Activated naive CD4-positive, alpha-beta T cell treated with anti-CD3 and anti-CD28 coated beads, Interleukin-2, amount 50 U/mL, for 72 hours (primary cell): ENCODE measurements around the gene RC3H2. TPM values are rescaled to one million over a fixed set of nuclear protein-coding genes. Genes with fewer than 3 reads are reported as not detected.
"Not testable (repeated sequence)": the region's sequence is repeated elsewhere in the genome, so short reads cannot be mapped to it uniquely, and the experiment has no call there.

Source experiments
- ATAC-seq, 2 donors: fragments of 150-1000 bp; cut with Tn5 transposase; 2 replicates each; pipeline ENCODE4 v1.10.0; 2021; ENCODE audit warnings: mild to moderate bottlenecking in 2 of 2, moderate library complexity in 2 of 2
- DNase-seq, 2 donors: peaks; one replicate each; pipeline ENCODE4 v3.0.0; 2021 to 2022; ENCODE audit warnings: low spot score in 2 of 2
- H3K27ac Mint-ChIP-seq, 2 donors: one replicate each; pipeline ENCODE4 v1.8.0; 2022; ENCODE audit warnings: mild to moderate bottlenecking in 2 of 2, mixed read lengths in 2 of 2
- H3K36me3 Mint-ChIP-seq, 2 donors: one replicate each; pipeline ENCODE4 v1.8.0; 2022; ENCODE audit warnings: mixed read lengths in 2 of 2
- H3K9me3 Mint-ChIP-seq, 2 donors: one replicate each; pipeline ENCODE4 v1.8.0; 2022; ENCODE audit warnings: mixed read lengths in 2 of 2
- total RNA-seq, 2 donors: library from RNA; stranded (reverse); gene quantifications; one replicate each; pipeline ENCODE4 v1.2.3, GENCODE V29; 2022

RC3H2 gene
- total RNA-seq, 2 donors from 2014 or later: 30.5 to 38.6 TPM

DNA sequence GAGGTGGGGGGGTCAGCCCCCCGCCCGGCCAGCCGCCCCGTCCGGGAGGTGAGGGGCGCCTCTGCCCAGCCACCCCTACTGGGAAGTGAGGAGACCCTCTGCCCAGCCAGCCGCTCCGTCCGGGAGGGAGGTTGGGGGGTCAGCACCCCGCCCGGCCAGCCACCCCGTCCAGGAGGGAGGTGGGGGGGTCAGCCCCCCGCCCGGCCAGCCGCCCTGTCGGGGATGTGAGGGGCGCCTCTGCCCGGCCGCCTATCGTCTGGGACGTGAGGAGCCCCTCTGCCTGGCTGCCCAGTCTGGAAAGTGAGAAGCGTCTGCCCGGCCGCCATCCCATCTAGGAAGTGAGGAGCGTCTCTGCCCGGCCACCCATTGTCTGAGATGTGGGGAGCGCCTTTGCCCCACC is 37.9 kb downstream of the RC3H2 start:
- not testable (repeated sequence) for H3K36me3 Mint-ChIP-seq, H3K9me3 Mint-ChIP-seq, ATAC-seq

DNA sequence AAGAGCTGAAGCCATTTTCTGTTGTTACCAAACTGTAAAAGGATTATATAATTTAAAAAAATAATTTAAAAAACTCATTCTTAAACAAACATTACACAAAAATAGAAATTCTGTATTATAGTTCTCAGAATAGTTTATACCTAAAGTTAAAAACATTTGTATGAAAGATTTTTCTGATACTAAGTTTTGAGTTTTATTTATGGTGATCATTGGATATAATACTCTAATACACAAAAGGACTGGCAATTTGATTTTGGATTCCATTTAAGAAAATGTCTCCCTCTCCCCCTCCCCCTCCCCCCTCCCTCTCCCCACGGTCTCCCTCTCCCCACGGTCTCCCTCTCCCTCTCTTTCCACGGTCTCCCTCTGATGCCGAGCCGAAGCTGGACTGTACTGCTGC is 39.1 kb downstream of the RC3H2 start:
- ATAC-seq (no peak), DNase-seq (no peak)
- Mint-ChIP-seq H3K36me3 (peaks cover 0 to 7% of the 10 kb centered on the region in 2 donors), H3K27ac (no peak overlapping the region), H3K9me3 (no peaks in the 10 kb centered on the region)

More for the DNA sequence above, 37.9 kb downstream of the RC3H2 start:
- H3K27ac Mint-ChIP-seq, DNase-seq: not testable (repeated sequence)

- ATAC-seq (no peak), DNase-seq (no peak)
- Mint-ChIP-seq H3K36me3 (peaks cover 0 to 7% of the 10 kb centered on the region in 2 donors), H3K27ac (no peak overlapping the region), H3K9me3 (no peaks in the 10 kb centered on the region)
Measured at GRCh38 chr9:122865300-122865699, 39.9 kb downstream of the RC3H2 start.

DNA sequence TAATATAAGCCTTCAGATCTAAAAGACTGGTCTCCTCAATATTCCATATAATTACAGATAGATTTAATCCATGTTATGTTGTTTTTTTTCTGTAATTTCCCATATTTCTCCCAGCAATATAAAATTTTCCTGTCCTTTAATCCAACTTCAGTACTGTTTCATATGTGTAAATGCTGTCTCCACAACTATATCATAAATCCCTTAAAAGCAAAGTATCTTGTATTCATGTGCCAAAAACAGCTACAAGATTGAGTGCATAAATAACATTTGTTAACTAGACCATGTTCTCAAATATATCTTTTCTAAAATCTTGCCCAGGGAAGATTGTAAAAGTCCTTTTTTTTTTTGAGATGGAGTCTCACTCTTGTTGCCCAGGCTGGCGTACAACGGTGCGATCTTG is 41.8 kb downstream of the RC3H2 start:
- H3K9me3 Mint-ChIP-seq: no peaks in the 10 kb centered on the region
- peaks cover 4 to 12% of the 10 kb centered on the region in 2 donors for H3K36me3 Mint-ChIP-seq

DNA sequence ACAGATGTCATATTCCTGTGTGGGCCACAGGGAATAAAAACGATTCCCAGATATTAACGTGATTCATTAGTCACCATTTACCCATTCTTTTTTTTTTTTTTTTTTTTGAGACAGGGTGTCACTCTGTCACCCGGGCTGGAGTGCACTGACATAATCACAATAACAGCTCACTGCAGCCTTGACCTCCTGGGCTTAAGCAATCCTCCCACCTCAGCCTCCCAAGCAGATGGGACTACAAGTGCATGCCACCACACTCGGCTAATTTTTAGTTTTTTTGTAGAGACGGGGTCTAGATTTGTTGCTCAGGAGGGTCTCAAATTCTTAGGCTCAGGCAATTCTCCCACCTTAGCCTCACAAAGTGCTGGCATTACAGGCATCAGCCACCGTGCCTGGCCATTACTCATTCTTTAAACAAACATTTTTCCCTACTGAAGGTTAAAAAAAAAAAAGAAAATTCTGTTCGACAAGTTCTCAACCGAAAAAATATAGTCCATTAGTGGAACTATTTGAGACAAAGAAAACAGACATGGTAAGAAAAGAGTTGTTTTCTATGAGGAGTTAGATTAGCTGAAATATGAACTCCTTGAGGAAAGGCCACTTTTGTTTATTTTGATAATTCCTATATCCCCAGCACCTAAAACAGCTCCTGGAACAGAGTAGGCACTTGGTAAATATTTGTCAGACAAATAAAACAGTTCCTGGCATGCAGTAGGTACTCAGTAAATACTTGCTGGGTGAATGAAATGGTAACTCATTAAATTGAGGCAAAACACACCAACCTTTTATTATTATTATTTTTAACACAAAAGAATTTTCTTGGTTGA is 44.6 kb downstream of the RC3H2 start:
- H3K27ac Mint-ChIP-seq: no peak overlapping the region
- no peaks in the 10 kb centered on the region for H3K9me3 Mint-ChIP-seq
- no peak for DNase-seq
- ATAC-seq: no peak
- H3K36me3 Mint-ChIP-seq: peaks cover 5 to 17% of the 10 kb centered on the region in 2 donors

More for the DNA sequence above, 41.8 kb downstream of the RC3H2 start:
- DNase-seq: no peak
- ATAC-seq: no peak
- peak overlapping the region in 1 of 2 donors; percentile 46 for H3K27ac Mint-ChIP-seq

GRCh38 chr9:122857815-122858214 is 47.3 kb downstream of the RC3H2 start:
- Mint-ChIP-seq H3K27ac (peak overlapping the region in 1 of 2 donors; percentile 69), H3K36me3 (peaks cover 5 to 31% of the 10 kb centered on the region in 2 donors), H3K9me3 (no peaks in the 10 kb centered on the region)
- ATAC-seq (no peak), DNase-seq (no peak)

DNA sequence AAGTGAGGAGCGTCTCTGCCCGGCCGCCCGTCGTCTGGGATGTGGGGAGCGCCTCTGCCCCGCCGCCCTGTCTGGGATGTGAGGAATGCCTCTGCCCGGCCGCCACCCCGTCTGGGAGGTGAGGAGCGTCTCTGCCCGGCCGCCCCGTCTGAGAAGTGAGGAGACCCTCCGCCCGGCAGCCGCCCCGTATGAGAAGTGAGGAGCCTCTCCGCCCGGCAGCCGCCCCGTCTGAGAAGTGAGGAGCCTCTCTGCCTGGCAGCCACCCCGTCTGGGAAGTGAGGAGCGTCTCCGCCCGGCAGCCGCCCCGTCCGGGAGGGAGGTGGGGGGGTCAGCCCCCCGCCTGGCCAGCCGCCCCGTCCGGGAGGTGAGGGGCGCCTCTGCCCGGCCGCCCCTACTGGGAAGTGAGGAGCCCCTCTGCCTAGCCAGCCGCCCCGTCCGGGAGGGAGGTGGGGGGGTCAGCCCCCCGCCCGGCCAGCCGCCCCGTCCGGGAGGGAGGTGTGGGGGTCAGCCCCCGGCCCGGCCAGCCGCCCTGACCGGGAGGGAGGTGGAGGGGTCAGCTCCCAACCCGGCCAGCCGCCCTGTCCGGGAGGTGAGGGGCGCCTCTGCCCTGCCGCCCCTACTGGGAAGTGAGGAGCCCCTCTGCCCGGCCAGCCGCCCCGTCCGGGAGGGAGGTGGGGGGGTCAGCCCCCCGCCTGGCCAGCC is 52.9 kb downstream of the RC3H2 start:
- not testable (repeated sequence) for H3K9me3 Mint-ChIP-seq, DNase-seq, H3K27ac Mint-ChIP-seq, ATAC-seq
- peaks cover 7 to 31% of the 10 kb centered on the region in 2 donors for H3K36me3 Mint-ChIP-seq

GRCh38 chr9:122848256-122848943 is 56.8 kb downstream of the RC3H2 start:
- H3K27ac Mint-ChIP-seq: peak overlapping the region in 1 of 2 donors; percentile 62
- peaks cover 12 to 37% of the 10 kb centered on the region in 2 donors for H3K36me3 Mint-ChIP-seq
- no peak for DNase-seq
- H3K9me3 Mint-ChIP-seq: no peaks in the 10 kb centered on the region
- peak in 1 of 2 donors; percentile 66 for ATAC-seq

DNA sequence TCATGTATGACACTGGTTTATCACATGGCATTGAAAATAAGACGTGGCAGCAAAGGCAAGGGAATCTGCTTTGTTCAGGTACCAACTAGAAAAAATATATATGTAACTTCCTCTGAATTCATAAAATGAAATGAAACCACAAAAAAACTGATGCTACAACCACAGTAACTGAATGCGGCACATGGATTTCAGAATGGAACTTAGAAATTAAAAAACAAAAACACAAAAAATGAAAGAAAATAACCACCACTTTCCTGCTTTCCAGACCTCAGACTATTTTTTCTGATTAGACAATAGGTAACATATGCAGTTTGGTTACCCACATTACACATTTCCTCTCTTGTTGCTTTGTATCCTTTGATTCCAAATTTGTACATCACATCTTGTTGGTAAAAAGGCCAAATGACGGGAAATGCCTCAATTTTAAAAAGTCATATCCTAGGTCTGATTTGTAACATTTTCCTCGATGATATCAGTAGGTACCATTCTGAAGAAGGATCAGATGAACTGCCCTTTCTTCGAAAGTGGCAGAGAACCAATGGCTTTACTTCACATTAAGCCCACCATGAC is 58.7 kb downstream of the RC3H2 start:
- peak overlapping the region; percentile 69 to 98 for H3K27ac Mint-ChIP-seq
- peaks cover 12 to 41% of the 10 kb centered on the region in 2 donors for H3K36me3 Mint-ChIP-seq
- ATAC-seq (peak; percentile 56 to 86), DNase-seq (no peak)
- H3K9me3 Mint-ChIP-seq: peaks cover 5 to 7% of the 10 kb centered on the region in 2 donors

- Mint-ChIP-seq H3K27ac (no peak overlapping the region), H3K36me3 (peaks cover 5 to 29% of the 10 kb centered on the region in 2 donors), H3K9me3 (peaks cover 6 to 7% of the 10 kb centered on the region in 2 donors)
- DNase-seq (no peak), ATAC-seq (no peak)
Measured at GRCh38 chr9:122845116-122845515, 60.0 kb downstream of the RC3H2 start.

- Mint-ChIP-seq H3K27ac (peak overlapping the region in 1 of 2 donors; percentile 38), H3K9me3 (peaks cover 7 to 11% of the 10 kb centered on the region in 2 donors), H3K36me3 (peaks cover 5 to 29% of the 10 kb centered on the region in 2 donors)
- no peak for ATAC-seq
- no peak for DNase-seq
Measured at GRCh38 chr9:122844137-122844536, 61.0 kb downstream of the RC3H2 start.

DNA sequence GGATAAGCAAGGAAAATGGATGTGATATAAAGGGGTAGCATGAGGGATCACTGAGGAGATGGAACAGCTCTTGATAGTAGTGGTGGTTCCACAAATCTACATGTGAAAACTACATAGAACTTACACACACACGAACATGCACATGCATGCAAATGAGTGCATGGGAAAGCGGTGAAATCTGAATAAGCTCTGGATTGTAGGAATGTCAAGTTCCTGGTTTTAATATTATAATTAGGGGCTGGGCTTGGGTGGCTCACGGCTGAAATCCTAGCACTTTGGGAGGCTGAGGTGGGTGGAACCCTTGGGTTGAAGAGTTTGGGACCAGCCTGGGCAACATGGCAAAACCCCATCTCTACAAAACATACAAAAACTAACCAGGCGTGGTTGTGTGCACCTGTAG is 63.7 kb downstream of the RC3H2 start:
- DNase-seq: no peak
- Mint-ChIP-seq H3K36me3 (peaks cover 5 to 19% of the 10 kb centered on the region in 2 donors), H3K9me3 (peaks cover 7 to 11% of the 10 kb centered on the region in 2 donors), H3K27ac (no peak overlapping the region)
- ATAC-seq: no peak

DNA sequence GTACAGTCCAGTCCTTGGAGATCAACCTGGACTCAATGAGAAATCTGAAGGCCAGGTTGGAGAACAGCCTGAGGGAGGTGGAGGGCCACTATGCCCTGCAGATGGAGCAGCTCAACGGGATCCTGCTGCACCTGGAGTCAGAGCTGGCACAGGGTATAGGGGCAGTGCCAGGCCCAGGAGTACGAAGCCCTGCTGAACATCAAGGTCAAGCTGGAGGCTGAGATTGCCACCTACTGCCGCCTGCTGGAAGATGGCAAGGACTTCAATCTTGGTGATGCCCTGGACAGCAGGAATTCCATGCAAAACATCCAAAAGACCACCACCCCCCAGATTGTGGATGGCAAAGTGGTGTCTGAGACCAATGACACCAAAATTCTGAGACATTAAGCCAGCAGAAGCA is 66.7 kb downstream of the RC3H2 start:
- not testable (repeated sequence) for H3K27ac Mint-ChIP-seq, DNase-seq, ATAC-seq, H3K36me3 Mint-ChIP-seq
- H3K9me3 Mint-ChIP-seq: peaks cover 7 to 11% of the 10 kb centered on the region in 2 donors

- H3K27ac Mint-ChIP-seq: no peak overlapping the region
- no peaks in the 10 kb centered on the region for H3K36me3 Mint-ChIP-seq
- H3K9me3 Mint-ChIP-seq: peaks cover 0 to 6% of the 10 kb centered on the region in 2 donors
- DNase-seq: no peak
- ATAC-seq: no peak
Measured at GRCh38 chr9:122837266-122837850, 67.8 kb downstream of the RC3H2 start.

DNA sequence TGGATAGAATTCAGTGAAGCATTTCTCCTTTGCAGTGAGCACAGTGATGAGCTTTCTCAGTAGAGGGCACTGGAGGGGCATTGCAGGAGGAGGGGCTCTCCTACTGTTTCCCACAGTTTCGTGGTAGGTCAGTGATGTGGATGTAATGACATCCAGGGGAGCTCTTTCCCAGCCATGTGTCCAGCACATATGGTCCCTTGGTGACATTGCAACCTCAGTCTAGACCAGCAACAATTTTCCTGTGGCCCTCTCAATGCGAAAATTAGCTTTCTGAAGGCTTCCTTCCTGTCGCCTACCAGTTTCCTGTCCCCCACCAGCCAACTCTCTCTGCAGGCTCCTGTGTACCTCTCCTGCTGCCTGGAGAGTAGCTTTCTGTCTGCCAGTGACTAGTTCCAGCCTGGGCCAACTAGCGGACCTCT is 69.8 kb downstream of the RC3H2 start:
- no peaks in the 10 kb centered on the region for H3K36me3 Mint-ChIP-seq
- ATAC-seq (peak; percentile 53 to 60), DNase-seq (no peak)
- H3K27ac Mint-ChIP-seq: peak overlapping the region; percentile 65 to 91
- peaks cover 0 to 6% of the 10 kb centered on the region in 2 donors for H3K9me3 Mint-ChIP-seq

DNA sequence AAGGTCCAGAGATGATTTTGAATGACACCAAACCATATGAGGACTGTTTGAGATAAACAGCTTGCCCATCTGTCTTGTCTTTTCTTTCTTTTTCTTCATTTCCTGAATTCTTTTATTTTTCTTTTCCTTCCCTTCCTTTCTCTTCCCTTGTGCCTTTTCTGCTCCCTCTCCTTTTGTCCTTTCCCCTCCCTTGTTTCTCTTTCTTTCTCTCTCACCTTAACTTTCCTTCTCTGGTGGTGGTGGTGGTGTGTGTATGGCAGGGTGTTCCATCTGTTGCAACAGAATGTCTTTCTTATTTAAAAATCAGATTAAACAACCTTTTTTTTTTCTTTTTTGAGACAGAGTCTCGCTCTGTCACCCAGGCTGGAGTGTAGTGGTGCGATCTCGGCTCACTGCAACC is 73.0 kb downstream of the RC3H2 start:
- Mint-ChIP-seq H3K36me3 (peaks cover 0 to 11% of the 10 kb centered on the region in 2 donors), H3K9me3 (no peaks in the 10 kb centered on the region), H3K27ac (peak overlapping the region in 1 of 2 donors; percentile 55)
- no peak for ATAC-seq
- no peak for DNase-seq
